AG08395 (cell line): ENCODE measurements around the gene FAM222B.

Experiments used
- DNase-seq: peaks from one replicate; pipeline ENCODE4 v3.0.0; 2012; ENCODE audit warnings: mixed read lengths, low spot score

Gene FAM222B

DNA sequence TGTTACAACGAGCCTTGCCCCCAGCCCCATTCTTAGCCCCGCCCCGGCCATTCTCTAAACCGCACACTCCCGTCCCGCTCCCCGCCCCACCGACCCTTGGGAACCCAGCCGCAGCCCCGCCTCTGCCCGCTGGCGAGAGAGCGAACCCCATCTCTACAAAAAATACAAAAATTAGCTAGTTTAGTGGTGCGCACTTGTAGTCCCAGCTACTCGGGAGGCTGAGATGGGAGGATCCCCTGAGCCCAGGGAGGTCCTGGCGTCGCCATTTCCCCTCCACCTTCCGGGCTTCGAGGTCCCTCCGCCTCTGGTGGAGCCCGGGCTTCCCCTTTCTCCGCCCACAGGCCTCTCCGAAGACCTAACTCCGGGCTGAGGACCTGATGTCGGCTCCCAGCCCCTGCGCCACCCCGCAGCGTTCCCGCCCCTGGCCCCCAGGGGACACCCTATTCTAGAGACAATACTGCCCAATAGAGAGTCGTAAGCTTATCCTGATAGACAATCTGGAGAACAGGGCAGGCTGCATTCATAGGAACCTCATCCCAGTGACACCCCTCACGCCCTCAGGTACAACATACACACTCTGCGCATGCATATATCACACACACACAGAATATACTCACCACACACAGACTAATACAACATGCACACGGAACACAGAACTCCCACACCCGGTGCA lies 130.4 kb downstream of the FAM222B start:
- no peak for DNase-seq

- no peak for DNase-seq
Measured at GRCh38 chr17:28711723-28712031, 130.9 kb downstream of the FAM222B start, which contains the start of gene PROCA1. Gene PROCA1 (minus strand): TSS chr17:28711888. CDS start chr17:28711660, 228 bp downstream.

DNA sequence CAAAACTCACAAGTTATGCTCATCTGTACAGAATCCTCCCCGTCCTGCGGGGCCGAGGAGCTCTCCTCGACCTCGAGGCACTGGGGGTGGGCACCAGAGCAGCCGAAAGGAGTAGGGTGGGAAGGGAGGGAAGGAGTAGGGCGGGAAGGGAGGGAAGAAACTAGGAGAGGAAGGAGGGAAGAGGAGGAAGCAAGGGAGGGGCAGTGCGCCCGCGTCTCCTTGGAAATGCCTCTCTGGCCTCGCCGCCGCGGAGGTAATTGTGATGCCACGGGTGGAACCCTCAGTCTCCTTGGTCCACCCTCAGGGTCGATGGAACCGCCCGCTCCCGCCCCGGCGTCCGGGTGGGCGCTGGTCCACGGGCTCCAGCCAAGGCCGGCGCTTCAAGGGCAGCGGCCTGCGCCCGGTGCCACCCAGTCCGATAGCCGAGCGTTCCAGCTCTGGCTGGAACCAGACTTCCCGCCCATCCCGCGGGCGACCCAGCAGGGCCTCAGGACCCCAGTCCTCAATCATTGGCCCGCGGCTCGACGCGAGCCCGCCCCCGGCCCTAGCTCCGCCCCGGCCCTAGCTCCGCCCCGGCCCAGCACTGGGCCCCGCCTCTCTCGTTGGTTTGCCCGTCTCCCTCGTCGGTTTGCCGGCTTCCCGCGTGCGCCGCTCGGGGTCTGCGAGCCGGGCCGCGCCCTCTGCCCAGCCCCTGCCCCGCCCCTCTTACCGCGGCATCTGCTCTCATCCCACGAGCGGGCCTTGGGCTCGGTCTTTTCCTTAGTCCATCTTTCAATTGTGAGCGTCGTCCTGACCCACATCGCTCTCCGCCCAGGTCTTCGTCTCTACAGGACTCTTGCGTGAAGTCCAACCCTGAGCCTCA lies 131.5 kb downstream of the FAM222B start:
- DNase-seq: peak; percentile 94

GRCh38 chr17:28707339-28707720 lies 135.3 kb downstream of the FAM222B start:
- no peak for DNase-seq

GRCh38 chr17:28706471-28707338 lies 135.9 kb downstream of the FAM222B start:
- DNase-seq: no peak
